Testis (tissue), 3 donors: ENCODE data around the gene LSP1. TPM values are rescaled to one million over a fixed set of nuclear protein-coding genes. Genes with fewer than 3 reads are reported as not detected.

Experiments used
- DNase-seq: peaks from one replicate; pipeline ENCODE4 v3.0.0-alpha.2; 2019
- H3K27ac ChIP-seq, 2 donors: fragments of 200-600 bp; sonication (generic); one replicate each; pipeline ENCODE4 v1.5.1; 2019
- H3K27me3 ChIP-seq: fragments of 200-600 bp; sonication (generic); one replicate; pipeline ENCODE4 v1.5.1; 2019
- H3K36me3 ChIP-seq: fragments of 200-600 bp; sonication (generic); one replicate; pipeline ENCODE4 v1.5.1; 2017; ENCODE audit warnings: low read depth; ENCODE audit errors: missing control alignments
- H3K4me1 ChIP-seq: fragments of 200-600 bp; sonication (generic); one replicate; pipeline ENCODE4 v1.5.1; 2019
- H3K4me3 ChIP-seq, 2 donors: fragments of 200-600 bp; sonication (generic); one replicate each; pipeline ENCODE4 v1.5.1; 2017 to 2019
- H3K9me3 ChIP-seq: fragments of 200-600 bp; sonication (generic); one replicate; pipeline ENCODE4 v1.5.1; 2017
- CTCF ChIP-seq, 3 experiments: fragments of 450-650 bp in 2 of 3; fragments of 200-600 bp in 1 of 3; sonication (generic) in 1 of 3; IDR thresholded peaks; one replicate each; pipeline ENCODE4 v1.5.1; 2016 to 2019; ENCODE audit warnings: antibody characterized with exemption in 3 of 3, mild to moderate bottlenecking in 2 of 3, moderate library complexity in 1 of 3
- POLR2A ChIP-seq: fragments of 450-650 bp; IDR thresholded peaks from one replicate; pipeline ENCODE4 v1.6.1; 2017; ENCODE audit warnings: antibody characterized with exemption, mild to moderate bottlenecking, moderate library complexity
- WGBS, 2 donors: methylation state at CpG; one replicate each; pipeline ENCODE4 v1.1.5; 2018; 5-methylcytosine and 5-hydroxymethylcytosine counted together
- intact Hi-C: fragments of 100-400 bp; cut with DNase I; formaldehyde crosslinking; loops from one replicate; pipeline ENCODE4 v1.15.1; 2023; ENCODE audit warnings: low total_unique reads
- polyA plus RNA-seq: library from polyadenylated mRNA; stranded (reverse); fragments of 350-450 nt; fragmentation: Illumina TruSeq; extraction: RNeasy Lipid Tissue Mini Kit (QIAGEN cat#74804); gene quantifications from one replicate; pipeline ENCODE4 v1.2.3, GENCODE V29; 2014; ENCODE audit warnings: low read depth, low replicate concordance; ENCODE audit not compliant: insufficient read depth
- total RNA-seq, 2 donors: library from RNA; depleted of rRNA; stranded (reverse); fragments of >200 nt; gene quantifications; one replicate each; pipeline ENCODE4 v1.2.3, GENCODE V29; 2016

The LSP1 gene
- total and polyA plus RNA-seq, 3 donors from 2014 or later: 13.0 to 50.1 (median 19.9) TPM

GRCh38 chr11:1832920-1833295 lies 20.0 kb upstream of the LSP1 start:
- H3K4me1 ChIP-seq: peaks cover 4% of the 10 kb centered on the region
- WGBS, 2 donors: 39 to 52% methylated on average over 8 to 17 of the region's 17 CpGs
- H3K36me3 ChIP-seq: no peaks in the 10 kb centered on the region
- intact Hi-C loops: loop anchor here (5.0 to 10.0 kb wide), 3 partner anchors 141 to 322 kb away; no protein-coding TSS in a partner anchor
- no peaks in the 10 kb centered on the region for H3K27me3 ChIP-seq
- no peak overlapping the region for H3K4me3 ChIP-seq
- H3K9me3 ChIP-seq: no peaks in the 10 kb centered on the region
- no peak for DNase-seq
- H3K27ac ChIP-seq: no peak overlapping the region
- no peak for TF ChIP-seq CTCF (IDR thresholded peaks at IDR 0.05)
- no peak for TF ChIP-seq POLR2A

- Histone ChIP-seq H3K9me3 (no peaks in the 10 kb centered on the region), H3K27me3 (no peaks in the 10 kb centered on the region), H3K4me3 (no peak overlapping the region), H3K4me1 (peaks cover 4% of the 10 kb centered on the region), H3K27ac (no peak overlapping the region), H3K36me3 (no peaks in the 10 kb centered on the region)
- WGBS, 2 donors: 93 to 94% methylated on average over 9 to 13 of the region's 14 CpGs
- no peak for DNase-seq
- TF ChIP-seq POLR2A (no peak), CTCF (IDR thresholded peaks at IDR 0.05) (no peak)
- intact Hi-C loops: loop anchor here (5.0 to 10.0 kb wide), 3 partner anchors 142 to 321 kb away; no protein-coding TSS in a partner anchor
Observed at GRCh38 chr11:1834062-1834610, 18.7 kb upstream of the LSP1 start.

GRCh38 chr11:1834779-1835670 lies 17.9 kb upstream of the LSP1 start, which contains the start of gene SYT8:
Gene SYT8 (plus strand): TSS chr11:1834990. CDS start chr11:1835106, 116 bp downstream.
- 87 to 93% methylated on average over 20 to 26 of the region's 26 CpGs for WGBS, 2 donors
- Histone ChIP-seq H3K4me1 (peaks cover 4% of the 10 kb centered on the region), H3K36me3 (no peaks in the 10 kb centered on the region), H3K9me3 (no peaks in the 10 kb centered on the region), H3K4me3 (no peak within 1 kb of the TSS), H3K27me3 (no peaks in the 10 kb centered on the region), H3K27ac (no peak within 1 kb of the TSS)
- DNase-seq: no peak
- intact Hi-C loops: loop anchor here (5.0 to 10.0 kb wide), 3 partner anchors 143 to 320 kb away; no protein-coding TSS in a partner anchor
- TF ChIP-seq POLR2A (no peak), CTCF (IDR thresholded peaks at IDR 0.05) (no peak)

GRCh38 chr11:1835671-1836010 lies 17.2 kb upstream of the LSP1 start:
- 90 to 94% methylated on average over 8 to 12 of the region's 12 CpGs for WGBS, 2 donors
- H3K27me3 ChIP-seq: no peaks in the 10 kb centered on the region
- intact Hi-C loops: loop anchor here (10.0 kb wide), 2 partner anchors 181 to 319 kb away; no protein-coding TSS in a partner anchor
- H3K4me1 ChIP-seq: peaks cover 4% of the 10 kb centered on the region
- no peaks in the 10 kb centered on the region for H3K36me3 ChIP-seq
- DNase-seq: no peak
- no peak overlapping the region for H3K27ac ChIP-seq
- no peaks in the 10 kb centered on the region for H3K9me3 ChIP-seq
- H3K4me3 ChIP-seq: no peak overlapping the region
- no peak for TF ChIP-seq CTCF (IDR thresholded peaks at IDR 0.05)
- TF ChIP-seq POLR2A: no peak
